Natural killer cell (primary cell): ENCODE results near the gene TPST1. TPM values are rescaled to one million over a fixed set of nuclear protein-coding genes. Genes with fewer than 3 reads are reported as not detected.

Experiments
- ATAC-seq, 3 donors: fragments of 150-1000 bp in 2 of 3; fragments of 200-7000 bp in 1 of 3; cut with Tn5 transposase; 1 replicate in 1 of 3; 2 replicates in 2 of 3; pipeline ENCODE4 v1.10.0; 2021; ENCODE audit warnings: mild to moderate bottlenecking in 2 of 3, moderate library complexity in 2 of 3
- DNase-seq, 2 donors: peaks; one replicate each; pipeline versions ENCODE4 v3.0.0 to v3.0.0-alpha.2; 2013 to 2021; ENCODE audit warnings: mixed read lengths in 1 of 2
- H3K27ac ChIP-seq: one replicate; pipeline ENCODE4 v1.5.1; 2013; ENCODE audit warnings: mild to moderate bottlenecking, low read length
- H3K27me3 ChIP-seq: one replicate; pipeline ENCODE4 v1.6.1; 2013; ENCODE audit warnings: low read length; ENCODE audit not compliant: control insufficient read depth, insufficient read depth
- H3K36me3 ChIP-seq: one replicate; pipeline ENCODE4 v1.6.1; 2013; ENCODE audit warnings: low read length; ENCODE audit not compliant: control insufficient read depth, insufficient read depth
- H3K4me1 ChIP-seq: one replicate; pipeline ENCODE4 v1.6.1; 2013; ENCODE audit warnings: low read length; ENCODE audit not compliant: control insufficient read depth, insufficient read depth
- H3K4me3 ChIP-seq: one replicate; pipeline ENCODE4 v1.5.1; 2013; ENCODE audit warnings: low read length
- H3K9me3 ChIP-seq: one replicate; pipeline ENCODE4 v1.6.1; 2013; ENCODE audit warnings: low read length; ENCODE audit not compliant: control insufficient read depth, insufficient read depth
- H3K27ac Mint-ChIP-seq, 2 donors: one replicate each; pipeline ENCODE4 v1.8.0; 2022; ENCODE audit warnings: mild to moderate bottlenecking in 2 of 2, mixed read lengths in 2 of 2, moderate library complexity in 1 of 2
- H3K27me3 Mint-ChIP-seq, 2 donors: one replicate each; pipeline ENCODE4 v1.8.0; 2022; ENCODE audit warnings: low read depth in 2 of 2, mixed read lengths in 2 of 2
- H3K36me3 Mint-ChIP-seq: one replicate; pipeline ENCODE4 v1.8.0; 2022; ENCODE audit warnings: mixed read lengths
- H3K4me1 Mint-ChIP-seq, 2 donors: one replicate each; pipeline ENCODE4 v1.8.0; 2022; ENCODE audit warnings: mixed read lengths in 2 of 2
- H3K4me3 Mint-ChIP-seq: one replicate; pipeline ENCODE4 v1.8.0; 2022; ENCODE audit warnings: mild to moderate bottlenecking, moderate library complexity, mixed read lengths
- H3K9me3 Mint-ChIP-seq, 2 donors: one replicate each; pipeline ENCODE4 v1.8.0; 2022; ENCODE audit warnings: mixed read lengths in 2 of 2
- WGBS: methylation state at CpG from one replicate; pipeline ENCODE4 v1.1.7; 2013; ENCODE audit warnings: missing lambda C conversion rate; ENCODE audit not compliant: insufficient coverage; 5-methylcytosine and 5-hydroxymethylcytosine counted together
- intact Hi-C: fragments of 100-400 bp; cut with micrococcal nuclease; formaldehyde crosslinking; loops from one replicate; pipeline ENCODE4 v1.14.2; 2022
- total RNA-seq, 4 donors: library from RNA; stranded (reverse); fragments of 120-200 nt in 1 of 4; gene quantifications; one replicate each; pipeline versions ENCODE4 v1.2.3 to v1.2.4, GENCODE V29; 2013 to 2022
- TF ChIP-seq, protein P1 (sequence below): fragments of 200-600 bp; IDR thresholded peaks from one replicate; pipeline ENCODE4 v1.8.0; 2022; ENCODE audit warnings: antibody characterized with exemption

Gene TPST1
- total RNA-seq, 3 donors from 2014 or later (not counting 1 experiment from before 2014, with no cell fraction given), result 10.4 to 17.3 (median 14.3) TPM

GRCh38 chr7:66331883-66332282 lies 126.7 kb downstream of the TPST1 start:
- no peaks in the 10 kb centered on the region for H3K27me3 Mint-ChIP-seq
- no peaks in the 10 kb centered on the region for H3K36me3 ChIP-seq
- no peaks in the 10 kb centered on the region for H3K4me1 ChIP-seq
- ATAC-seq (no peak), DNase-seq (no peak)
- peaks cover 16% of the 10 kb centered on the region for H3K36me3 Mint-ChIP-seq
- H3K9me3 Mint-ChIP-seq, result peaks cover 5 to 7% of the 10 kb centered on the region in 2 donors
- no peaks in the 10 kb centered on the region for H3K4me1 Mint-ChIP-seq
- H3K27ac ChIP-seq, result no peak overlapping the region
- H3K4me3 ChIP-seq, result no peak overlapping the region
- 92% methylated on average over 6 of the region's 6 CpGs for WGBS
- no peak overlapping the region for H3K27ac Mint-ChIP-seq
- H3K9me3 ChIP-seq, result peaks cover 8% of the 10 kb centered on the region
- TF ChIP-seq, protein P1, sequence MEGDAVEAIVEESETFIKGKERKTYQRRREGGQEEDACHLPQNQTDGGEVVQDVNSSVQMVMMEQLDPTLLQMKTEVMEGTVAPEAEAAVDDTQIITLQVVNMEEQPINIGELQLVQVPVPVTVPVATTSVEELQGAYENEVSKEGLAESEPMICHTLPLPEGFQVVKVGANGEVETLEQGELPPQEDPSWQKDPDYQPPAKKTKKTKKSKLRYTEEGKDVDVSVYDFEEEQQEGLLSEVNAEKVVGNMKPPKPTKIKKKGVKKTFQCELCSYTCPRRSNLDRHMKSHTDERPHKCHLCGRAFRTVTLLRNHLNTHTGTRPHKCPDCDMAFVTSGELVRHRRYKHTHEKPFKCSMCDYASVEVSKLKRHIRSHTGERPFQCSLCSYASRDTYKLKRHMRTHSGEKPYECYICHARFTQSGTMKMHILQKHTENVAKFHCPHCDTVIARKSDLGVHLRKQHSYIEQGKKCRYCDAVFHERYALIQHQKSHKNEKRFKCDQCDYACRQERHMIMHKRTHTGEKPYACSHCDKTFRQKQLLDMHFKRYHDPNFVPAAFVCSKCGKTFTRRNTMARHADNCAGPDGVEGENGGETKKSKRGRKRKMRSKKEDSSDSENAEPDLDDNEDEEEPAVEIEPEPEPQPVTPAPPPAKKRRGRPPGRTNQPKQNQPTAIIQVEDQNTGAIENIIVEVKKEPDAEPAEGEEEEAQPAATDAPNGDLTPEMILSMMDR, result no peak
- no peak overlapping the region for H3K4me3 Mint-ChIP-seq
- H3K27me3 ChIP-seq, result no peaks in the 10 kb centered on the region
- intact Hi-C loops, result no loop called here

- Histone ChIP-seq H3K4me1 (no peaks in the 10 kb centered on the region), H3K27ac (no peak overlapping the region), H3K4me3 (no peak overlapping the region), H3K9me3 (peaks cover 12% of the 10 kb centered on the region), H3K27me3 (no peaks in the 10 kb centered on the region), H3K36me3 (no peaks in the 10 kb centered on the region)
- Mint-ChIP-seq H3K27ac (no peak overlapping the region), H3K9me3 (peaks cover 5 to 16% of the 10 kb centered on the region in 2 donors), H3K4me1 (no peaks in the 10 kb centered on the region), H3K36me3 (peaks cover 23% of the 10 kb centered on the region), H3K4me3 (no peak overlapping the region), H3K27me3 (no peaks in the 10 kb centered on the region)
- intact Hi-C loops, result no loop called here
- TF ChIP-seq, protein P1, result no peak
- no peak for ATAC-seq
- no CpG with 5 or more reads among the region's 1 CpG for WGBS
- no peak for DNase-seq
These were observed 128.3 kb downstream of the TPST1 start for GRCh38 chr7:66333443-66333842.

DNA sequence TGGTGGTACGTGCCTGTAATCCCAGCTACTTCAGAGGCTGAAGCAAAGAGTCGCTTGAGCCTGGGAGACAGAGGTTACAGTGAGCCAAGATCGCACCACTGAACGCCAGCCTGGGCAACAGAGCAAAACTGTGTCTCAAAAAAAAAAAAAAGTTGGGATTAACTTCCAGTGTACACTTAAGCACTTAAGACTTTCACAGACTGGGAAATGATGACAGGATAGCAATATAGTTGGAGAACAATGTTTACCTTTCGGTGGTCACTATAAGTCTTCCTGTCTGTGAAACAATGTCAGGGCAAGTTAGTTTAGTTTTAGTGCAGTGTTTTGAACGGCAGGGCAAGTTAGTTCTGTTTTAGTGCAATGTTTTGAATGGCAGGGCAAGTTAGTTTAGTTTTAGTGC lies 130.2 kb downstream of the TPST1 start:
- intact Hi-C loops, result no loop called here
- Mint-ChIP-seq H3K4me1 (no peaks in the 10 kb centered on the region), H3K9me3 (peaks cover 8 to 21% of the 10 kb centered on the region in 2 donors), H3K4me3 (no peak overlapping the region), H3K27me3 (no peaks in the 10 kb centered on the region), H3K27ac (no peak overlapping the region), H3K36me3 (peaks cover 28% of the 10 kb centered on the region)
- no peak overlapping the region for H3K4me3 ChIP-seq
- no peaks in the 10 kb centered on the region for H3K36me3 ChIP-seq
- H3K27ac ChIP-seq, result no peak overlapping the region
- H3K4me1 ChIP-seq, result no peaks in the 10 kb centered on the region
- WGBS, result 92% methylated on average over 6 of the region's 6 CpGs
- H3K27me3 ChIP-seq, result no peaks in the 10 kb centered on the region
- ATAC-seq (no peak), DNase-seq (no peak)
- H3K9me3 ChIP-seq, result peaks cover 12% of the 10 kb centered on the region
- TF ChIP-seq, protein P1, result no peak

GRCh38 chr7:66336760-66337159 lies 131.6 kb downstream of the TPST1 start:
- no peaks in the 10 kb centered on the region for H3K36me3 ChIP-seq
- no peak overlapping the region for H3K27ac Mint-ChIP-seq
- H3K36me3 Mint-ChIP-seq, result peaks cover 28% of the 10 kb centered on the region
- peaks cover 12% of the 10 kb centered on the region for H3K9me3 ChIP-seq
- TF ChIP-seq, protein P1, result no peak
- no peak overlapping the region for H3K27ac ChIP-seq
- H3K9me3 Mint-ChIP-seq, result peaks cover 8 to 21% of the 10 kb centered on the region in 2 donors
- H3K27me3 Mint-ChIP-seq, result no peaks in the 10 kb centered on the region
- no peaks in the 10 kb centered on the region for H3K4me1 ChIP-seq
- H3K4me1 Mint-ChIP-seq, result no peaks in the 10 kb centered on the region
- no peaks in the 10 kb centered on the region for H3K27me3 ChIP-seq
- intact Hi-C loops, result no loop called here
- ATAC-seq (no peak), DNase-seq (no peak)
- no peak overlapping the region for H3K4me3 Mint-ChIP-seq
- H3K4me3 ChIP-seq, result no peak overlapping the region
